SU-DHL-6 (cell line): ENCODE measurements around the gene KCNIP2.

Source experiments
- H2AFZ ChIP-seq: fragments of 200-600 bp; sonication (generic); 2 replicates; pipeline ENCODE4 v1.6.1; 2014; ENCODE audit warnings: low read depth, mild to moderate bottlenecking, moderate library complexity, mixed read lengths, antibody characterized with exemption, low read length; ENCODE audit not compliant: severe bottlenecking
- H3F3A ChIP-seq: fragments of 200-600 bp; shearing (Covaris generic); 2 replicates; pipeline ENCODE4 v1.6.0; 2016; ENCODE audit warnings: antibody characterized with exemption, mild to moderate bottlenecking; ENCODE audit not compliant: insufficient read depth
- H3K27ac ChIP-seq: fragments of 200-600 bp; sonication (generic); 2 replicates; pipeline ENCODE4 v1.5.1; 2016; ENCODE audit warnings: low read depth, mild to moderate bottlenecking, low read length, moderate library complexity, mixed read lengths
- H3K27me3 ChIP-seq: fragments of 200-600 bp; sonication (generic), shearing (Covaris generic); 2 replicates; pipeline ENCODE4 v1.6.0; 2014; ENCODE audit warnings: mild to moderate bottlenecking, low read length
- H3K36me3 ChIP-seq: fragments of 200-600 bp; sonication (generic); 2 replicates; pipeline ENCODE4 v1.6.1; 2014; ENCODE audit warnings: mild to moderate bottlenecking, low read length, mixed read lengths
- H3K4me2 ChIP-seq: fragments of 300-600, 200-600 bp; shearing (Covaris generic), sonication (generic); 2 replicates; pipeline ENCODE4 v1.6.0; 2014; ENCODE audit warnings: low read length, low read depth, mild to moderate bottlenecking; ENCODE audit not compliant: poor library complexity, severe bottlenecking
- H3K4me3 ChIP-seq: fragments of 200-600 bp; sonication (generic); 2 replicates; pipeline ENCODE4 v1.5.1; 2014; ENCODE audit warnings: antibody characterized with exemption, low read length, mild to moderate bottlenecking, mixed read lengths; ENCODE audit not compliant: insufficient read depth, poor library complexity, severe bottlenecking
- H3K79me2 ChIP-seq: fragments of 200-600 bp; sonication (generic); 2 replicates; pipeline ENCODE4 v1.6.1; 2014; ENCODE audit warnings: mild to moderate bottlenecking, low read length, moderate library complexity; ENCODE audit not compliant: insufficient read depth
- H3K9ac ChIP-seq: fragments of 200-600 bp; sonication (generic); 2 replicates; pipeline ENCODE4 v1.7.0; 2014; ENCODE audit warnings: mild to moderate bottlenecking, low read length
- H3K9me2 ChIP-seq: fragments of 200-600 bp; sonication (generic); replicated peaks from 2 replicates; pipeline ENCODE4 v1.6.1; 2014; ENCODE audit warnings: low read length; ENCODE audit not compliant: insufficient read depth
- H3K9me3 ChIP-seq: fragments of 200-600 bp; sonication (generic); 2 replicates; pipeline ENCODE4 v1.6.1; 2014; ENCODE audit warnings: low read length, mixed read lengths; ENCODE audit not compliant: insufficient read depth
- H4K20me1 ChIP-seq: fragments of 200-600 bp; sonication (generic); 2 replicates; pipeline ENCODE4 v1.6.1; 2014; ENCODE audit warnings: low read depth, mild to moderate bottlenecking, antibody characterized with exemption, low read length, moderate library complexity, mixed read lengths
- CTCF ChIP-seq: fragments of 200-600 bp; sonication (generic); IDR thresholded peaks from one replicate; pipeline ENCODE4 v1.5.1; 2017; ENCODE audit warnings: antibody characterized with exemption, mild to moderate bottlenecking, low read length, moderate library complexity; ENCODE audit not compliant: insufficient read depth, poor library complexity, severe bottlenecking
- EZH2phosphoT487 ChIP-seq: fragments of 200-600 bp; sonication (generic), shearing (Covaris generic); conservative IDR thresholded peaks from 2 replicates; pipeline ENCODE4 v1.6.1; 2018; ENCODE audit warnings: mild to moderate bottlenecking, antibody characterized with exemption, low read length, moderate library complexity, mixed read lengths

Gene KCNIP2

GRCh38 chr10:101886521-101887312, 43.1 kb upstream of the KCNIP2 start:
- no peak overlapping the region for H3K9ac ChIP-seq
- H3K27ac ChIP-seq = no peak overlapping the region
- no peak overlapping the region for H3K4me3 ChIP-seq
- no peak overlapping the region for H2AFZ ChIP-seq
- TF ChIP-seq CTCF (no peak), EZH2phosphoT487 (no peak)
- H3F3A ChIP-seq = no peaks in the 10 kb centered on the region
- H3K36me3 ChIP-seq = no peaks in the 10 kb centered on the region
- no peaks in the 10 kb centered on the region for H3K27me3 ChIP-seq
- H4K20me1 ChIP-seq = no peaks in the 10 kb centered on the region
- no peaks in the 10 kb centered on the region for H3K9me2 ChIP-seq
- no peaks in the 10 kb centered on the region for H3K79me2 ChIP-seq
- H3K4me2 ChIP-seq = no peak overlapping the region
- H3K9me3 ChIP-seq = no peaks in the 10 kb centered on the region

- Histone ChIP-seq H3K4me3 (no peak overlapping the region), H3K9me3 (no peaks in the 10 kb centered on the region), H2AFZ (no peak overlapping the region), H3K79me2 (no peaks in the 10 kb centered on the region), H3K4me2 (no peak overlapping the region), H3K27ac (no peak overlapping the region), H3K9ac (no peak overlapping the region), H4K20me1 (no peaks in the 10 kb centered on the region), H3K27me3 (no peaks in the 10 kb centered on the region), H3K36me3 (no peaks in the 10 kb centered on the region), H3K9me2 (no peaks in the 10 kb centered on the region), H3F3A (no peaks in the 10 kb centered on the region)
- TF ChIP-seq EZH2phosphoT487 = no peak
- no peak for TF ChIP-seq CTCF
Observed at GRCh38 chr10:101881036-101881774, 37.6 kb upstream of the KCNIP2 start.

- Histone ChIP-seq H3F3A (no peaks in the 10 kb centered on the region), H4K20me1 (no peaks in the 10 kb centered on the region), H3K36me3 (no peaks in the 10 kb centered on the region), H3K79me2 (no peaks in the 10 kb centered on the region), H2AFZ (no peak overlapping the region), H3K27ac (no peak overlapping the region), H3K4me2 (no peak overlapping the region), H3K27me3 (no peaks in the 10 kb centered on the region), H3K4me3 (no peak overlapping the region), H3K9me3 (no peaks in the 10 kb centered on the region), H3K9ac (no peak overlapping the region), H3K9me2 (no peaks in the 10 kb centered on the region)
- TF ChIP-seq EZH2phosphoT487 = no peak
- TF ChIP-seq CTCF = no peak
Observed at GRCh38 chr10:101880232-101880573, 36.6 kb upstream of the KCNIP2 start.
